ENCODE measurements around the gene SLIT3.

Gene SLIT3

GRCh38 chr5:169263591-169263990 is 37.3 kb downstream of the SLIT3 start:
- Histone ChIP-seq H3K9ac (ENCODE audit: low read depth, low read length) (no peak overlapping the region), H3K27me3 (ENCODE audit: insufficient read depth, low read length) (no peaks in the 10 kb centered on the region; the same call in 1 of the 2 replicates), H3K4me1 (ENCODE audit: insufficient read depth, low read length) (peaks cover 2% of the 10 kb centered on the region; the same call in 1 of the 2 replicates), H3K4me3 (ENCODE audit: low read length) (no peak overlapping the region), H3K27ac (ENCODE audit: low read depth, low read length) (no peak overlapping the region), H3K9me3 (ENCODE audit: insufficient read depth, low read depth, low read length) (no peaks in the 10 kb centered on the region), H3K36me3 (ENCODE audit: insufficient read depth, low read length) (no peaks in the 10 kb centered on the region)
- 88% methylated on average over 5 of the region's 7 CpGs for WGBS

GRCh38 chr5:169260896-169261569 is 39.9 kb downstream of the SLIT3 start:
- H3K9me3 ChIP-seq (ENCODE audit: insufficient read depth, low read depth, low read length): no peaks in the 10 kb centered on the region
- no peak overlapping the region for H3K27ac ChIP-seq (ENCODE audit: low read depth, low read length)
- no peaks in the 10 kb centered on the region; the same call in 1 of the 2 replicates for H3K27me3 ChIP-seq (ENCODE audit: insufficient read depth, low read length)
- no peaks in the 10 kb centered on the region for H3K36me3 ChIP-seq (ENCODE audit: insufficient read depth, low read length)
- peaks cover 2% of the 10 kb centered on the region; the same call in 1 of the 2 replicates for H3K4me1 ChIP-seq (ENCODE audit: insufficient read depth, low read length)
- 86% methylated on average over 3 of the region's 3 CpGs for WGBS
- no peak overlapping the region for H3K4me3 ChIP-seq (ENCODE audit: low read length)
- no peak overlapping the region for H3K9ac ChIP-seq (ENCODE audit: low read depth, low read length)

- 90% methylated on average over 1 of the region's 1 CpG for WGBS
- Histone ChIP-seq H3K9me3 (ENCODE audit: insufficient read depth, low read depth, low read length) (no peaks in the 10 kb centered on the region), H3K4me1 (ENCODE audit: insufficient read depth, low read length) (no peaks in the 10 kb centered on the region), H3K36me3 (ENCODE audit: insufficient read depth, low read length) (no peaks in the 10 kb centered on the region), H3K27ac (ENCODE audit: low read depth, low read length) (no peak overlapping the region), H3K9ac (ENCODE audit: low read depth, low read length) (no peak overlapping the region), H3K4me3 (ENCODE audit: low read length) (no peak overlapping the region), H3K27me3 (ENCODE audit: insufficient read depth, low read length) (no peaks in the 10 kb centered on the region; the same call in 1 of the 2 replicates)
These were observed 42.5 kb downstream of the SLIT3 start for GRCh38 chr5:169258372-169259000.

- no peaks in the 10 kb centered on the region for H3K36me3 ChIP-seq (ENCODE audit: insufficient read depth, low read length)
- no peaks in the 10 kb centered on the region for H3K9me3 ChIP-seq (ENCODE audit: insufficient read depth, low read depth, low read length)
- H3K4me1 ChIP-seq (ENCODE audit: insufficient read depth, low read length): no peaks in the 10 kb centered on the region
- no peak overlapping the region for H3K9ac ChIP-seq (ENCODE audit: low read depth, low read length)
- no peak overlapping the region for H3K4me3 ChIP-seq (ENCODE audit: low read length)
- H3K27me3 ChIP-seq (ENCODE audit: insufficient read depth, low read length): no peaks in the 10 kb centered on the region; the same call in 1 of the 2 replicates
- no peak overlapping the region for H3K27ac ChIP-seq (ENCODE audit: low read depth, low read length)
- WGBS: 91% methylated on average over 4 of the region's 5 CpGs
These were observed 44.7 kb downstream of the SLIT3 start for GRCh38 chr5:169256191-169256590.

- no peaks in the 10 kb centered on the region for H3K4me1 ChIP-seq (ENCODE audit: insufficient read depth, low read length)
- 94% methylated on average over 3 of the region's 3 CpGs for WGBS
- no peak overlapping the region for H3K4me3 ChIP-seq (ENCODE audit: low read length)
- no peaks in the 10 kb centered on the region for H3K27me3 ChIP-seq (ENCODE audit: insufficient read depth, low read length)
- no peak overlapping the region for H3K27ac ChIP-seq (ENCODE audit: low read depth, low read length)
- no peaks in the 10 kb centered on the region for H3K9me3 ChIP-seq (ENCODE audit: insufficient read depth, low read depth, low read length)
- H3K9ac ChIP-seq (ENCODE audit: low read depth, low read length): no peak overlapping the region
- H3K36me3 ChIP-seq (ENCODE audit: insufficient read depth, low read length): no peaks in the 10 kb centered on the region
These were observed 47.9 kb downstream of the SLIT3 start for GRCh38 chr5:169253071-169253470.

- H3K4me3 ChIP-seq (ENCODE audit: low read length): no peak overlapping the region
- H3K9me3 ChIP-seq (ENCODE audit: insufficient read depth, low read depth, low read length): no peaks in the 10 kb centered on the region
- 97% methylated on average over 8 of the region's 8 CpGs for WGBS
- H3K27ac ChIP-seq (ENCODE audit: low read depth, low read length): no peak overlapping the region
- no peak overlapping the region for H3K9ac ChIP-seq (ENCODE audit: low read depth, low read length)
- H3K36me3 ChIP-seq (ENCODE audit: insufficient read depth, low read length): no peaks in the 10 kb centered on the region
- no peaks in the 10 kb centered on the region for H3K27me3 ChIP-seq (ENCODE audit: insufficient read depth, low read length)
- no peaks in the 10 kb centered on the region for H3K4me1 ChIP-seq (ENCODE audit: insufficient read depth, low read length)
These were observed 49.4 kb downstream of the SLIT3 start for GRCh38 chr5:169251333-169252084.

GRCh38 chr5:169250887-169251286 is 50.1 kb downstream of the SLIT3 start:
- H3K36me3 ChIP-seq (ENCODE audit: insufficient read depth, low read length): no peaks in the 10 kb centered on the region
- WGBS: 95% methylated on average over 4 of the region's 4 CpGs
- no peak overlapping the region for H3K9ac ChIP-seq (ENCODE audit: low read depth, low read length)
- no peak overlapping the region for H3K4me3 ChIP-seq (ENCODE audit: low read length)
- no peak overlapping the region for H3K27ac ChIP-seq (ENCODE audit: low read depth, low read length)
- H3K27me3 ChIP-seq (ENCODE audit: insufficient read depth, low read length): no peaks in the 10 kb centered on the region
- H3K4me1 ChIP-seq (ENCODE audit: insufficient read depth, low read length): no peaks in the 10 kb centered on the region
- no peaks in the 10 kb centered on the region for H3K9me3 ChIP-seq (ENCODE audit: insufficient read depth, low read depth, low read length)

- Histone ChIP-seq H3K4me3 (ENCODE audit: low read length) (no peak overlapping the region), H3K27me3 (ENCODE audit: insufficient read depth, low read length) (no peaks in the 10 kb centered on the region), H3K36me3 (ENCODE audit: insufficient read depth, low read length) (no peaks in the 10 kb centered on the region), H3K4me1 (ENCODE audit: insufficient read depth, low read length) (no peaks in the 10 kb centered on the region), H3K27ac (ENCODE audit: low read depth, low read length) (no peak overlapping the region), H3K9ac (ENCODE audit: low read depth, low read length) (no peak overlapping the region), H3K9me3 (ENCODE audit: insufficient read depth, low read depth, low read length) (no peaks in the 10 kb centered on the region)
- 97% methylated on average over 1 of the region's 1 CpG for WGBS
These were observed 51.9 kb downstream of the SLIT3 start for GRCh38 chr5:169248996-169249395.

GRCh38 chr5:169248550-169248949 is 52.4 kb downstream of the SLIT3 start:
- Histone ChIP-seq H3K4me1 (ENCODE audit: insufficient read depth, low read length) (no peaks in the 10 kb centered on the region), H3K27ac (ENCODE audit: low read depth, low read length) (no peak overlapping the region), H3K4me3 (ENCODE audit: low read length) (no peak overlapping the region), H3K9ac (ENCODE audit: low read depth, low read length) (no peak overlapping the region), H3K36me3 (ENCODE audit: insufficient read depth, low read length) (no peaks in the 10 kb centered on the region), H3K27me3 (ENCODE audit: insufficient read depth, low read length) (no peaks in the 10 kb centered on the region), H3K9me3 (ENCODE audit: insufficient read depth, low read depth, low read length) (no peaks in the 10 kb centered on the region)
- 100% methylated on average over 3 of the region's 3 CpGs for WGBS

GRCh38 chr5:169244812-169245211 is 56.1 kb downstream of the SLIT3 start:
- Histone ChIP-seq H3K9me3 (ENCODE audit: insufficient read depth, low read depth, low read length) (no peaks in the 10 kb centered on the region), H3K27me3 (ENCODE audit: insufficient read depth, low read length) (no peaks in the 10 kb centered on the region), H3K36me3 (ENCODE audit: insufficient read depth, low read length) (no peaks in the 10 kb centered on the region)

More at GRCh38 chr5:169244812-169245211, 56.1 kb downstream of the SLIT3 start:
- Histone ChIP-seq H3K27ac (ENCODE audit: low read depth, low read length) (no peak overlapping the region), H3K4me3 (ENCODE audit: low read length) (no peak overlapping the region), H3K4me1 (ENCODE audit: insufficient read depth, low read length) (no peaks in the 10 kb centered on the region), H3K9ac (ENCODE audit: low read depth, low read length) (no peak overlapping the region)
- WGBS: 96% methylated on average over 3 of the region's 3 CpGs
